ENCODE data around the gene CTBP2. TPM values are rescaled to one million over a fixed set of nuclear protein-coding genes. Genes with fewer than 3 reads are reported as not detected.

Gene CTBP2
- total RNA-seq, 1 donor from 2014 or later, result 0.16 TPM

DNA sequence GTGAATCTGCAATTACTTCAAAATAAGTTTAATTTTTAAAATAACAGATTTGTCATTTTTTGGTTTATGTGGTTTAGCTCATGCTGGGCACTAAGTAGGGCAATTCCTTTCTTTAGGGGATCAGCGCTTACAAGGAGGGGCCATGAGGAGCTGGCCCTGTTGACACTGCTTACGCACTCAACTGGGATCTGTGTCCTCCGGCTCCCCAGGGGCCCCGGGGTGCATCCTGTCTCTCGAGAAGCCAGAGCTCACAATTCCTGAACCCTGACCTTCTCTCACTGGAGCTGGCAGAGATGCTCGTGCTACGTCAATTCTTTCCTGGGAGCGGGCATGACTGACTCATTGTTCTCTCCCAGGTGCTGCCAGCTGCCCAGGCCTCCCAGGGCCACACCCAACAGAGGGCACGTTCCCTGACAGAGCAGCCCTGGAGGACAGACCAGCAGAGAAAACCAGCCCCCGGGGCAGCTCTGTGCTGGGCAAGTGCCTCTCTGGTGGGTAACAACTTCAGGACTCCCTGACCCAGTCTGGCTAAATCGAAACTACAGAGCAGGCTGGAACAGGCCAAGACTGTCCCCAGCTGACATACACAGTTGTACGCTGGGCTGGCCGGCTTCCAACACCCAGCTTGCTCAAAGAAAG is 36.8 kb downstream of the CTBP2 start:
- no peak for DNase-seq
- no peaks in the 10 kb centered on the region for H3K27me3 Mint-ChIP-seq
- H3K4me3 Mint-ChIP-seq, result no peak overlapping the region
- H3K4me1 Mint-ChIP-seq, result no peaks in the 10 kb centered on the region
- H3K27ac Mint-ChIP-seq, result no peak overlapping the region
- intact Hi-C loops (cut with micrococcal nuclease), result no loop called here
- no peaks in the 10 kb centered on the region for H3K9me3 Mint-ChIP-seq
- no peaks in the 10 kb centered on the region for H3K36me3 Mint-ChIP-seq (ENCODE audit: low read depth)

DNA sequence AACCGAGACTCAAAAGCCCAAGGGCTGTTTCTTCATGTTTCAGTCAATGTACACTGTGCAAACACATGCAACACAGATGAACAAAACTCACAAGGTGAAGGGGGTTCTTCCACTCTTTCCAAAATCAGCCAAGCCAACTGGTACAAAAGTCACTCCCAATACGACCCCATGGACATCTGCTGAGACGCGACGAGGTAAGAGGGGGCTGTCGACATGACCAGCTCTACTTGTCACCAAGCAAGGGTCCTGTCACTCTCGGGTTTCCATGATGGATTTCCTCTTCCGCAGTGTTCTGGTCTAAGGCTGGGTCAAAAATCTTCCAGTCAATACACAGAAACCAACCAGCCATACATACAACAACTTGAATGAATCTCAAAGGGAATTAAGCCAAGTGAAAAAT is 37.8 kb downstream of the CTBP2 start:
- H3K4me3 Mint-ChIP-seq, result no peak overlapping the region
- no peaks in the 10 kb centered on the region for H3K9me3 Mint-ChIP-seq
- no peaks in the 10 kb centered on the region for H3K27me3 Mint-ChIP-seq
- DNase-seq, result no peak
- no peaks in the 10 kb centered on the region for H3K4me1 Mint-ChIP-seq
- no peaks in the 10 kb centered on the region for H3K36me3 Mint-ChIP-seq (ENCODE audit: low read depth)
- intact Hi-C loops (cut with micrococcal nuclease), result no loop called here
- H3K27ac Mint-ChIP-seq, result no peak overlapping the region

DNA sequence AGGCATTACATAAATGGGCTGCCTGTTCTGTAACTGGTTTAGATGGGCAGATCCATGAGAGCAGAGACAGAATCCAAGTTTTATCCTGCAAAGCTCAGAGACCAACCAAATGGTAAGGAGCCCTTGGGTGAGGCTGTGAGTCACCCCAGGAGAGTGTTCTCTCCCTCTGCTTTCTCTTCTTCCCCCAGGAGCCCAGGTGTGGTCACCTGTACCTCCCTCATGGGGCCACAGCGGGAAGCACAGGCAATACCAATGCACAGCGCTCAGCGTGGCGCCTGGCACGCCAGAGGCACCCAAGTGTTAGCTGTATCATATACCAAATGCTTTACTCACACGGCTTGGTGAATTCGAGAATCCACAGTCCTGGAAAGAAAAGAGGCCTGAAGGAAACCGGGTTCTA is 39.4 kb downstream of the CTBP2 start:
- Mint-ChIP-seq H3K4me3 (no peak overlapping the region), H3K4me1 (no peaks in the 10 kb centered on the region), H3K27me3 (no peaks in the 10 kb centered on the region), H3K9me3 (no peaks in the 10 kb centered on the region), H3K36me3 (ENCODE audit: low read depth) (no peaks in the 10 kb centered on the region), H3K27ac (no peak overlapping the region)
- intact Hi-C loops (cut with micrococcal nuclease), result no loop called here
- no peak for DNase-seq

DNA sequence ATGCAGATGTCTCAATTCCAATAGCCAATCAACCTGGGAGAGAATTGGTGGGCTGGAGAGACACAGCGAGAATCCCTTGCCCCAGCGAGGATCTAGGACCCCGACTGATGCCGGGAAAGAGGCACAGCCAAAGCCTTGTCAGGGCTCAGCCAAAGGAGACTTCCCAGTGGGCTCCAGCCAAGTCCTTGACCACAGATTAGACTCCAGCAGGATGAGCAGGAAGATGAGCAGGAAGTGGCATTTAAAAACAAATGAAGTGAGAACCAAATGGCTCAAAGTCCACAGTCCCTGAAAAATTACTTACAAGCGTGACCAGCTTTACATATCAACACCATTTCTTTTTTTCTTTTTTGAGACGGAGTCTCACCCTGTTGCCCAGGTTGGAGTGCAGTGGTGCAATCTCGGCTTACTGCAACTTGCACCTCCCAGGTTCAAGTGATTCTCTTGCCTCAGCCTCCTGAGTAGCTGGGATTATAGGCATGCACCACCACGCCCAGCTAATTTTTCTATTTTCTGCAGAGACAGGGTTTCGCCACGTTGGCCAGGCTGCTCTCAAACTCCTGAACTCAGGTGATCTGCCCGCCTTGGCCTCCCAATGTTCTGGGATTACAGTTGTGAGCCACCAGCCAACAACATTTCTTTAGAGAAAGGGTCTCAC is 40.2 kb downstream of the CTBP2 start:
- Mint-ChIP-seq H3K36me3 (ENCODE audit: low read depth) (no peaks in the 10 kb centered on the region), H3K27me3 (no peaks in the 10 kb centered on the region), H3K4me3 (no peak overlapping the region), H3K9me3 (no peaks in the 10 kb centered on the region), H3K4me1 (no peaks in the 10 kb centered on the region), H3K27ac (no peak overlapping the region)
- DNase-seq, result no peak
- intact Hi-C loops (cut with micrococcal nuclease), result no loop called here

DNA sequence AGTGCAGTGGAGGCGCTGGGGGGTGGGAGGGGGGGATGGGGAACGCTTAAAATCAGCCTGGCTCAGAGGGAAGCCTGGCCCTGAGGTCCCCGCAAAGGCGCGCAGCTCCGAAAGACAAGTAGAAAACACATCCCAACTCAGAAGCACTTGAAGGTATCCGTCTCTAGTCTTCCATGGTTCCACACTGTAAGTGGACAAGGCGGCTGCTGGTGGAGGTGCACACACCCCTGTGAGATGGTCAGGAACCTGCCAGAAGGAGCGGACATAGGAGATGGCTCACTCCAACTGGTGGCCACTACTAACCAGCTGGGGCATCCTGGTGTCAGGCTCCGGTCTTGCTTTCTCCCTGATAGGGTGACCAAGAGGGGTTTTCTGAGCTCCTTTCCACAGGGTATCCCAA is 41.7 kb downstream of the CTBP2 start:
- H3K27ac Mint-ChIP-seq, result no peak overlapping the region
- intact Hi-C loops (cut with micrococcal nuclease), result no loop called here
- H3K4me1 Mint-ChIP-seq, result no peaks in the 10 kb centered on the region
- H3K4me3 Mint-ChIP-seq, result no peak overlapping the region
- no peak for DNase-seq
- no peaks in the 10 kb centered on the region for H3K27me3 Mint-ChIP-seq
- H3K9me3 Mint-ChIP-seq, result no peaks in the 10 kb centered on the region
- H3K36me3 Mint-ChIP-seq (ENCODE audit: low read depth), result no peaks in the 10 kb centered on the region

DNA sequence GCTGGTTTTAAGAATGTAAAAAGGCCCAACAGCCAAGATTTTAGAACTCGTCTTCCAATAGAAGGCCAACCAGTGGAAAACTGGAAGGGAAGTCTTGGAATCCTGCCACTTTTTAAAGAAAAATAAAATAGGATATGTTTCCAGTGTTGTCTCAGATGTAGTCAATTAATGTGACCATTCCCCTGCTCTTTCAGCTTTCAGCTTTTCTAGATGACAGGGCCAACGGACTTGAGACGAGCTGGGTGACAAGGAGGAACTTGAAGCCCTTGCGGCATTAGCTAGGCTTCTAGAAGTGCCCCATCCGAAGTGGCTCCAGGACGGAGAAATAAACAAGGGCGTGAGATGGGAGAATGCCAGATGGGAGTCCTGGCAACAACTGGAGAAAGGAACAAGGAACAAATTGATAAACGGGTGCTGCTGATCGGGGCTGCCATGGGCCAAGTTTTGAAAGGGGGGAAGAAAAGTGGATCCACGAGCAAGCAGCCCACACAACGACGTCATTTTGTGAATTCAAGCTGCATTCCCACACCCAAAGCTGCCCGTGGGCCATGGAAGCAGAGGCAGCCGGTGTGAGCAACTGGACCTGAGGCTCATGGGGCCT is 42.3 kb downstream of the CTBP2 start:
- Mint-ChIP-seq H3K27ac (no peak overlapping the region), H3K4me1 (no peaks in the 10 kb centered on the region), H3K27me3 (no peaks in the 10 kb centered on the region), H3K36me3 (ENCODE audit: low read depth) (no peaks in the 10 kb centered on the region), H3K9me3 (no peaks in the 10 kb centered on the region), H3K4me3 (no peak overlapping the region)
- DNase-seq, result no peak
- intact Hi-C loops (cut with micrococcal nuclease), result no loop called here

DNA sequence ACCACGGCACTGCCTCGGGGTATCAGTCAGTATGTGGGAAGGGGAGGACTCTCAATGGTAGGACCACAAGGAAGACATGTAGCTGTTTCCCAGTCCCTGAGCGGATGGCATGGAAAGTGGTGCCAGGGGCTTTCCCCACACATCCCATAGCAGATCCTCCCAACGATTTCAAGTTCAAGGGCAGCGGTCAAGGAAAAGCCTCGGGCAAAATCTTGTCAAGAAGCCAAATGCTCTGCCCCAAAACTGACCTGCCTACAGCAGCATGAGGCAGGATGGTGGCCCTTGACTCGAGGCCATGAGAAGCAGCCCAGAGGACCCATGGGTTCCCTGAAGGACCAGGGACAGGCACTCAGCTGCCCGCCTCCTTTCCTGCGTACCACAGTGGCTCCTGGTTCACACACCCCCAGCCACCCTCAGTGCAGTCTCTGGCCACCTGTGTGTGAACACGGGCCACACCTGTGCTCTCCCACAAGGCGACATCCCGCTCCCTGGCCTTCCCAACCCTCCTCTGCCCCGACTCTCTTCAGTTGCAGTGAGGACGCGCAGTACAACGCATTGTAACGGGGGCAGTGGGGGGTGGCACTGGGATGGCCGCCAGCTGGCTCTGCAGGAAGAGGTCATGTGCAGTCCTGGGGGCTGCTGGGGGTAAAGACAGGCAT is 43.6 kb downstream of the CTBP2 start:
- no peaks in the 10 kb centered on the region for H3K9me3 Mint-ChIP-seq
- no peaks in the 10 kb centered on the region for H3K4me1 Mint-ChIP-seq
- intact Hi-C loops (cut with micrococcal nuclease), result no loop called here
- DNase-seq, result no peak
- H3K27ac Mint-ChIP-seq, result no peak overlapping the region
- no peaks in the 10 kb centered on the region for H3K27me3 Mint-ChIP-seq
- H3K4me3 Mint-ChIP-seq, result no peak overlapping the region
- H3K36me3 Mint-ChIP-seq (ENCODE audit: low read depth), result no peaks in the 10 kb centered on the region

DNA sequence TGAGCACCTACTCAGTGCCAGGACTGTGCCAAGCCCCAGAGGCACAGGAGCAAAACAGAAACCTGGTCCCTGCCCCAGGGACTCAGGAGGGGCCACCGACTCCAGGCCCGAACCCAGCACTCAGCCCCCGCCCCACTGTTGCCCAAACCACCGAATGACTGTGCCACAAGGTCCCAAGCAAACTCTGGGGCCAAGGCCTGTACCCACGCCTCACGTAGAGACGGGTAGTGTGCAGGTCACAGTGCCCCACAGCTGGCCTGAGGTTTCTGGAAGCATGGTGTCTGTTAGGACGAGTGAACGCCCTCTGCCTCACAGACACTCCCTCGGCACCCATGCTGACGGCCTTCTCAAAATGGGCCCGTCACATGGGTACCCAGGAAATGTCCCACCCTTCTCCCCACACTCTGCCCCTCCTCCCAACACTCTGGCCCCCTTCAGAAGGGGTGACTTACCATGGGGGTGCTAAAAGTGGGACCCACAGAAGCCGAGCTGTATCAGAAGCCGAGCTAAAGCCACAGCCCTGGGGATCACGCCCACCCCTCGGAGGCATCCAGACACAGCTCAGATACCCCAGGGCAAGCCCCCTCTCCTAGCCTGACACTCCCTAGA is 44.2 kb downstream of the CTBP2 start:
- intact Hi-C loops (cut with micrococcal nuclease), result no loop called here
- Mint-ChIP-seq H3K4me1 (no peaks in the 10 kb centered on the region), H3K9me3 (no peaks in the 10 kb centered on the region), H3K4me3 (no peak overlapping the region), H3K36me3 (ENCODE audit: low read depth) (no peaks in the 10 kb centered on the region), H3K27me3 (no peaks in the 10 kb centered on the region), H3K27ac (no peak overlapping the region)
- DNase-seq, result no peak

DNA sequence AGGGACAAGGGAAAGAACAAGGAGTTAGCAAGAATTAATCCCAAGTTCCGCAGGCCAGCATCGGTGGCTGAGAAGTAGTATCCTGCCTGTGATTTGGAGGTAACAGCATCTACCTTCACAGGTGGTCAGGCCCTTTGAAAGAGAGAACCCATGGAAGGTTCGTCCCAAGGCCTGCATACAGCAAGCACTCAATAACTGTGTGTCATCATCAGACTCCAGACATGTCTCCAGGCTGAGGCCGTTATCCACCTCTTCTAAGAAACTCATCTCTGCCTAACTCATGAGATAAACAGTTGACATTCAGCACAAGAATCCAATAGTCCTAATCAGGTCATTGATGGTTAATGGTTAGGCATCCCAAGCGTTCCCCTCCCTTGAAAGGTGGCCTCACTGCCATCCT is 45.0 kb downstream of the CTBP2 start:
- no peak overlapping the region for H3K4me3 Mint-ChIP-seq

DNA sequence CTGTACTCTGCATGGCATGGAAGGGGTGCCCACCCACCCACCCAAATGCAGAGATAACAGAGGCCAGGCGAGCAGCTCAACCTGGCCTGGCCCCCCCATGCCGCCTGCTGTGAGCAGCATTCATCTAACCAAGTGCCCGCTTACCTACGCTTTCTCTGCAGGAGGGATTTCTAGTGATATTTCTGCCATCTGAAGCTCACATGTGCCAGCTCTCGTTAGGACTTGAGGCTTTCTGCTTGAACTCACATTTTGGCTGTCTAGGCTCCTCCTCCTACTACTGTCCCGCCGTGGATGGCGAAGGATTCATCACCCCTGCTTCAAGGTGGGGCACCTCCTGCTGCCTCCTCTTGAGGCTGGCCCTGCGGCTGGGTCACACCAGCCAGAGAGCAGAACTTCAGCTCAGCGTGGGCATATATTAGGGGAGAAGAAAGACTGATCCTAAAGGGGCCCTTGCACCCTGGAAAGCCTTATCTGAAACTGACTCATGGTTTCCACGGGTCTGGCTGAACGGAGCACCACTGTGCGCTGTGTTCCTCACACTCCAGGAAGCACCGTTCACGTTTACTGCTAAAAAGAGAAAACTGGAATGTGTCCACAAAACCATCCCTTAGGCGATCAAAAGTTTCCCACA is 45.5 kb downstream of the CTBP2 start:
- H3K9me3 Mint-ChIP-seq, result no peaks in the 10 kb centered on the region
- H3K4me3 Mint-ChIP-seq, result no peak overlapping the region
- no peaks in the 10 kb centered on the region for H3K36me3 Mint-ChIP-seq (ENCODE audit: low read depth)
- intact Hi-C loops (cut with micrococcal nuclease), result no loop called here
- no peaks in the 10 kb centered on the region for H3K4me1 Mint-ChIP-seq
- no peak overlapping the region for H3K27ac Mint-ChIP-seq
- H3K27me3 Mint-ChIP-seq, result no peaks in the 10 kb centered on the region
- DNase-seq, result no peak

More for the DNA sequence above, 45.0 kb downstream of the CTBP2 start:
- Mint-ChIP-seq H3K4me1 (no peaks in the 10 kb centered on the region), H3K27me3 (no peaks in the 10 kb centered on the region), H3K27ac (no peak overlapping the region), H3K36me3 (ENCODE audit: low read depth) (no peaks in the 10 kb centered on the region), H3K9me3 (no peaks in the 10 kb centered on the region)
- DNase-seq, result no peak
- intact Hi-C loops (cut with micrococcal nuclease), result no loop called here

DNA sequence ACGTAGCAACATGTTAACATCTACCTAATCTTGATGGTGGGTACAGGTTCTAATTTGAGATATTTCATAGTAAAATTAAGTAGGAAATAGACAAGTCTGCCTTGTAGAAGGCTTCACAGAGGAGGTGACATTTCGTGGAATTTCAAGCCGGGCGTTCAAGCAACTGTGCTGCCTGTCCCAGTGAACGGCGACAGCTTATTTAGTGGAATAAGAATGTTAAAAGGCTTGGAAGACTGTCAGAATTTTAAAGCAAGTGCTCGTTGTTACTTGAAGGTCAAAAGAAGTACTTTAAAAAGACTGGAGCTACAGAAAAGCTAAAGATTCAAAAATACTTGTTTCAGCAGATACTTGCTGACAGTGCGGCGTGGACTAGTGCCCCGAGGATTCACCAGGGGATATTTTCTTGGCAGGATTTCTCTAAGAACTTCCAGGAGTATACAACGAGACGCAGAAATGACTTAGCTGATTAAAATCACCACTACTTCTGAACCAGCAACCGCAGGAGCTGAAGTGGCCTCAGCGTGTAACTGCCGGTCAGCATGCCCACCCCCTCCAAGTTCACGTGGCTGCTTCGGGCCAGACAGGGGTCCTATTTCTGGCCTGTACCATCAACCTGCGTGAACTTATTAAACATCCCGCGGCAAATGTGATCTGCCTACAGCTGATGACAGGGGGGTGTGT is 46.5 kb downstream of the CTBP2 start:
- no peak overlapping the region for H3K27ac Mint-ChIP-seq
- DNase-seq, result no peak
- no peaks in the 10 kb centered on the region for H3K9me3 Mint-ChIP-seq
- no peak overlapping the region for H3K4me3 Mint-ChIP-seq
- H3K27me3 Mint-ChIP-seq, result no peaks in the 10 kb centered on the region
- intact Hi-C loops (cut with micrococcal nuclease), result no loop called here
- no peaks in the 10 kb centered on the region for H3K36me3 Mint-ChIP-seq (ENCODE audit: low read depth)
- H3K4me1 Mint-ChIP-seq, result no peaks in the 10 kb centered on the region

DNA sequence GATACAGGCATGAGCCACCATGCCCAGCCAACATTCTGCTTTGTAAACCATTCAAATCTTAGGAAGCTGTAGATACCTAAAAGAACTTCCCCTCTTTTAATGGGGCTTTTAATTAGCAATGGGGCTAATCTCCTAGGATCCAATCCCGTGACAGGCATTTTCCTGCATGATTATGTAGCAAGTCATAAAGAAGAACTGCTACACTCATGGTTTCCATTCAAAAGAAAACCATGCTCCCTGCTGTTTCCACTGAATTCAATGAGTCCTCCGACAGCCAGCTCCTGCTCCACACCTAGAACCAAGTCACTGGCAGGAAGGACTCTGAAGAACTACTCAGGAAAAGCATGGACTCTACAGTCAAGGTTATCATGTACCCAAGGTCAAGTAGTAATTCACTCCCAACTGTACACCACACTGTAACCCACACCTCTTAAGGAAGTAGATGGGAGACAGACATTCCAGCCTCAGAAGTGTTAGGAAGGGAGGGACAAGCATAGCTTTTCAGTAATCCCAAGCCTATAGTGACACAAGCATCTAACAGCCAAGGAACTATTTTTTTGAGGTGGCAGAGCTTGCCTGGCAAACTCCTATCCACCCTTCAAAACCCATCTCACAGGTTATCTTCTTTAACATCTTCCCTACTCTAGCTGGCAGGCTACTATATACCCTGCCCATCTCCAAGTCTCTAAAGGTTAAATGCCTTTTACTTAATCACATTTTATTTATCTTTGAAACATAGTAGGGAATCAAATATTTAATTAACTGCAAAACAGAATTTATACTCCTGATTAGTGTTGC is 47.5 kb downstream of the CTBP2 start:
- no peak for DNase-seq
- H3K4me1 Mint-ChIP-seq, result no peaks in the 10 kb centered on the region
- H3K9me3 Mint-ChIP-seq, result no peaks in the 10 kb centered on the region
- no peaks in the 10 kb centered on the region for H3K27me3 Mint-ChIP-seq
- H3K36me3 Mint-ChIP-seq (ENCODE audit: low read depth), result no peaks in the 10 kb centered on the region
- H3K27ac Mint-ChIP-seq, result no peak overlapping the region
- no peak overlapping the region for H3K4me3 Mint-ChIP-seq
- intact Hi-C loops (cut with micrococcal nuclease), result no loop called here

Measured in activated CD4-positive, alpha-beta T cell treated with anti-CD3 and anti-CD28 coated beads, Interleukin-2, amount 10 ng/mL, durations not matched to agents 24 days and 14 days (primary cell).